ENCODE data around the gene RHO. TPM values are rescaled to one million over a fixed set of nuclear protein-coding genes. Genes with fewer than 3 reads are reported as not detected.

RHO gene
- polyA plus RNA-seq, 1 donor (not counting 4 experiments of a cell fraction or from before 2014, with no cell fraction given) = not detected

GRCh38 chr3:129554356-129555152, 26.1 kb downstream of the RHO start:
- Histone ChIP-seq H2AFZ (ENCODE audit: control insufficient read depth, low read length) (no peak overlapping the region), H3K27me3 (ENCODE audit: control insufficient read depth, extremely low read depth, insufficient read depth, low read length) (peaks cover 3% of the 10 kb centered on the region), H3K9me1 (ENCODE audit: control insufficient read depth, extremely low read depth, insufficient read depth, low read length) (no peaks in the 10 kb centered on the region), H3K4me3 (ENCODE audit: control insufficient read depth in 2 of 3, extremely low read depth in 1 of 3, insufficient read depth in 2 of 3, low read depth in 1 of 3, low read length in 3 of 3) (no peak overlapping the region), H3K79me2 (ENCODE audit: control insufficient read depth, insufficient read depth, low read length) (no peaks in the 10 kb centered on the region), H3K36me3 (ENCODE audit: control insufficient read depth in 2 of 2, extremely low read depth in 1 of 2, insufficient read depth in 2 of 2, low read length in 2 of 2) (no peaks in the 10 kb centered on the region), H3K9me3 (ENCODE audit: control insufficient read depth, low read depth, low read length) (no peaks in the 10 kb centered on the region), H3K4me1 (ENCODE audit: control insufficient read depth, extremely low read depth, insufficient read depth, low read length) (no peaks in the 10 kb centered on the region), H3K27ac (ENCODE audit: control insufficient read depth, insufficient read depth, low read length) (no peak overlapping the region), H3K9ac (ENCODE audit: control insufficient read depth, extremely low read depth, insufficient read depth, low read length) (no peak overlapping the region), H3K4me2 (ENCODE audit: control insufficient read depth, extremely low read depth, insufficient read depth, low read depth, low read length) (no peak overlapping the region), H4K20me1 (ENCODE audit: control insufficient read depth, extremely low read depth, insufficient read depth, low read length) (no peaks in the 10 kb centered on the region)
- dilution Hi-C loops (cut with MboI; ENCODE audit: extremely low pct_ligation_motif_present, low sequenced_read_pairs) = no loop called here
- DNase-seq (ENCODE audit: low read depth, low spot score) (no peak), FAIRE-seq (no peak)
- no peak for TF ChIP-seq EZH2 (IDR thresholded peaks at IDR 0.05; ENCODE audit: low read length)
- TF ChIP-seq CTCF (optimal IDR thresholded peaks at IDR 0.05 in 1 of 3, IDR thresholded peaks at IDR 0.05 in 1 of 3, conservative IDR thresholded peaks at IDR 0.05 in 1 of 3; ENCODE audit: extremely low read depth in 1 of 3, insufficient read depth in 2 of 3, low read length in 3 of 3) = no peak

GRCh38 chr3:129555153-129555550, 26.7 kb downstream of the RHO start:
- no peaks in the 10 kb centered on the region for H3K4me1 ChIP-seq (ENCODE audit: control insufficient read depth, extremely low read depth, insufficient read depth, low read length)
- FAIRE-seq = no peak

More at GRCh38 chr3:129555153-129555550, 26.7 kb downstream of the RHO start:
- H3K4me3 ChIP-seq (ENCODE audit: control insufficient read depth in 2 of 3, extremely low read depth in 1 of 3, insufficient read depth in 2 of 3, low read depth in 1 of 3, low read length in 3 of 3) = no peak overlapping the region
- H2AFZ ChIP-seq (ENCODE audit: control insufficient read depth, low read length) = no peak overlapping the region
- H3K27ac ChIP-seq (ENCODE audit: control insufficient read depth, insufficient read depth, low read length) = no peak overlapping the region
- H3K9ac ChIP-seq (ENCODE audit: control insufficient read depth, extremely low read depth, insufficient read depth, low read length) = no peak overlapping the region
- no peaks in the 10 kb centered on the region for H4K20me1 ChIP-seq (ENCODE audit: control insufficient read depth, extremely low read depth, insufficient read depth, low read length)
- dilution Hi-C loops (cut with MboI; ENCODE audit: extremely low pct_ligation_motif_present, low sequenced_read_pairs) = no loop called here
- H3K36me3 ChIP-seq (ENCODE audit: control insufficient read depth in 2 of 2, extremely low read depth in 1 of 2, insufficient read depth in 2 of 2, low read length in 2 of 2) = no peaks in the 10 kb centered on the region
- TF ChIP-seq EZH2 (IDR thresholded peaks at IDR 0.05; ENCODE audit: low read length) = no peak
- no peak for TF ChIP-seq CTCF (optimal IDR thresholded peaks at IDR 0.05 in 1 of 3, IDR thresholded peaks at IDR 0.05 in 1 of 3, conservative IDR thresholded peaks at IDR 0.05 in 1 of 3; ENCODE audit: extremely low read depth in 1 of 3, insufficient read depth in 2 of 3, low read length in 3 of 3)
- peaks cover 3% of the 10 kb centered on the region for H3K27me3 ChIP-seq (ENCODE audit: control insufficient read depth, extremely low read depth, insufficient read depth, low read length)
- H3K9me3 ChIP-seq (ENCODE audit: control insufficient read depth, low read depth, low read length) = no peaks in the 10 kb centered on the region
- no peaks in the 10 kb centered on the region for H3K9me1 ChIP-seq (ENCODE audit: control insufficient read depth, extremely low read depth, insufficient read depth, low read length)
- DNase-seq (ENCODE audit: low read depth, low spot score) = no peak
- no peak overlapping the region for H3K4me2 ChIP-seq (ENCODE audit: control insufficient read depth, extremely low read depth, insufficient read depth, low read depth, low read length)
- H3K79me2 ChIP-seq (ENCODE audit: control insufficient read depth, insufficient read depth, low read length) = no peaks in the 10 kb centered on the region
